WTC11 (cell line): ENCODE measurements around the gene GJB5. TPM values are rescaled to one million over a fixed set of nuclear protein-coding genes. Genes with fewer than 3 reads are reported as not detected.

ENCODE experiments used
- ATAC-seq: fragments of 200-7000 bp; cut with Tn5 transposase; 2 replicates; pipeline ENCODE4 v1.10.0; 2021; ENCODE audit warnings: mild to moderate bottlenecking, moderate library complexity
- CTCF ChIA-PET: fragments of 300-600 bp; sonication (Branson Sonifier 250); formaldehyde crosslinking; loops from one replicate; lab custom pipeline; 2021; ENCODE audit warnings: antibody characterized with exemption; lab: Charles Lee
- POLR2A ChIA-PET: fragments of 350-600 bp; sonication (Branson Sonifier 250); formaldehyde crosslinking; loops from one replicate; lab custom pipeline; 2021; ENCODE audit warnings: antibody characterized with exemption; lab: Charles Lee
- DNase-seq: peaks from one replicate; pipeline ENCODE4 v3.0.0; 2021; ENCODE audit warnings: low spot score
- H3K27ac Mint-ChIP-seq: 2 replicates; pipeline ENCODE4 v1.8.0; 2021; ENCODE audit warnings: mixed read lengths
- H3K27me3 Mint-ChIP-seq: 2 replicates; pipeline ENCODE4 v1.8.0; 2021; ENCODE audit warnings: low read depth, mild to moderate bottlenecking, moderate library complexity, mixed read lengths
- H3K36me3 Mint-ChIP-seq: 2 replicates; pipeline ENCODE4 v1.8.0; 2021; ENCODE audit warnings: mixed read lengths
- H3K4me1 Mint-ChIP-seq: 2 replicates; pipeline ENCODE4 v1.8.0; 2022; ENCODE audit warnings: mixed read lengths
- H3K4me3 Mint-ChIP-seq: 2 replicates; pipeline ENCODE4 v1.8.0; 2021; ENCODE audit warnings: mild to moderate bottlenecking, moderate library complexity, mixed read lengths
- H3K9me3 Mint-ChIP-seq: 2 replicates; pipeline ENCODE4 v1.8.0; 2021; ENCODE audit warnings: mixed read lengths
- CREM ChIP-seq: sonication (generic); formaldehyde crosslinking; IDR thresholded peaks from 2 replicates; pipeline ENCODE4 v1.8.1; 2022; ENCODE audit warnings: mild to moderate bottlenecking, missing genetic modification reagents, moderate library complexity
- ETV6 ChIP-seq: sonication (generic); formaldehyde crosslinking; IDR thresholded peaks from 2 replicates; pipeline ENCODE4 v1.8.1; 2022; ENCODE audit warnings: mild to moderate bottlenecking, missing genetic modification reagents
- FOXK1 ChIP-seq: sonication (generic); formaldehyde crosslinking; IDR thresholded peaks from 2 replicates; pipeline ENCODE4 v1.8.0; 2022; ENCODE audit warnings: mild to moderate bottlenecking, moderate library complexity, missing genetic modification reagents
- MXD4 ChIP-seq: fragments of 250-450 bp; sonication (Bioruptor Pico); IDR thresholded peaks from 2 replicates; pipeline ENCODE4 v1.8.0; 2021; ENCODE audit warnings: mild to moderate bottlenecking, moderate library complexity, borderline replicate concordance
- NFE2L1 ChIP-seq: sonication (generic); formaldehyde crosslinking; IDR thresholded peaks from 2 replicates; pipeline ENCODE4 v1.8.1; 2023; ENCODE audit warnings: missing genetic modification reagents
- OVOL2 ChIP-seq: fragments of 250-450 bp; sonication (Bioruptor Pico); IDR thresholded peaks from 2 replicates; pipeline ENCODE4 v1.9.0; 2021; ENCODE audit warnings: mild to moderate bottlenecking, borderline replicate concordance
- ZNF396 ChIP-seq: fragments of 250-450 bp; sonication (Bioruptor Pico); IDR thresholded peaks from 2 replicates; pipeline ENCODE4 v1.8.0; 2021; ENCODE audit warnings: mild to moderate bottlenecking, moderate library complexity, borderline replicate concordance
- total RNA-seq: library from RNA; stranded (reverse); gene quantifications from 3 replicates; pipeline ENCODE4 v1.2.3, GENCODE V29; 2021
- TF ChIP-seq, protein P1 (sequence below): fragments of 250-450 bp; sonication (Bioruptor Pico); IDR thresholded peaks from 2 replicates; pipeline ENCODE4 v2.1.2; 2022; ENCODE audit warnings: mild to moderate bottlenecking, moderate library complexity
- TF ChIP-seq, protein P2 (sequence below): sonication (generic); formaldehyde crosslinking; IDR thresholded peaks from 2 replicates; pipeline ENCODE4 v1.8.1; 2022; ENCODE audit warnings: mild to moderate bottlenecking, moderate library complexity, missing genetic modification reagents
- TF ChIP-seq, protein P3 (sequence below): sonication (generic); formaldehyde crosslinking; IDR thresholded peaks from 2 replicates; pipeline ENCODE4 v1.8.0; 2022; ENCODE audit warnings: mild to moderate bottlenecking, missing genetic modification reagents
- TF ChIP-seq, protein P4 (sequence below): sonication (generic); formaldehyde crosslinking; IDR thresholded peaks from 2 replicates; pipeline ENCODE4 v1.8.1; 2023; ENCODE audit warnings: mild to moderate bottlenecking, missing genetic modification reagents, moderate library complexity
- TF ChIP-seq, protein P5 (sequence below): sonication (generic); formaldehyde crosslinking; IDR thresholded peaks from 2 replicates; pipeline ENCODE4 v1.8.1; 2023; ENCODE audit warnings: mild to moderate bottlenecking, missing genetic modification reagents, borderline replicate concordance
- TF ChIP-seq, protein P6 (sequence below): fragments of 250-450 bp; sonication (Bioruptor Pico); IDR thresholded peaks from 2 replicates; pipeline ENCODE4 v1.9.0; 2021; ENCODE audit warnings: mild to moderate bottlenecking

Gene GJB5
- total RNA-seq, 1 experiment from 2014 or later = 0.55 TPM

DNA sequence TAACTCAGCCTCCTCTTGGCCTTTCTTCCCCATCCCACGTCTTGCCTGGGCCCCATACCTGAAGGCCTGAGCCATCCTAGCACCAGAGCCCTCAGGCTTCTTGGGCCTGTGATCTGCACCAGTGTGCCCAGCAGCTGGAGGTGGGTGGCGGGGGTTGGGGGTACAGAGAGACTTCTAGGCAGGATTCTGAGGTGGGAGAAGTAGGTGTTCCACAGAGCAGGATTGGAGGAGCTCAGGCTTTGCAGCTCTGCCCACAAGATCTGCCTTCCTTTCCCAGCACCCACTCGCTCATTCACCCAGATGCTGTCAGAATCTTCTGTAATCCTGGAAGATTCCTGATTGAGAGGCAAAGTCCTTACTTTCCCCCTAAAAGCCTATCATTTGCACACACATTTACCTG lies 10.0 kb upstream of the GJB5 start:
- ChIA-PET CTCF (interaction anchor here (1.4 to 2.6 kb wide), 2 partner anchors 37 to 107 kb away, joined by 3 to 24 read pairs; partner anchors contain the start of gene GJB3), POLR2A (no interaction called here)
- Mint-ChIP-seq H3K27ac (no peak overlapping the region), H3K27me3 (peaks cover 8% of the 10 kb centered on the region), H3K4me1 (peaks cover 14% of the 10 kb centered on the region), H3K36me3 (no peaks in the 10 kb centered on the region), H3K9me3 (no peaks in the 10 kb centered on the region), H3K4me3 (no peak overlapping the region)
- ATAC-seq (no peak), DNase-seq (no peak)
- TF ChIP-seq NFE2L1 (CRISPR knock-in tag) (no peak), MXD4 (CRISPR knock-in tag) (no peak), ETV6 (CRISPR knock-in tag) (no peak), FOXK1 (no peak)
- TF ChIP-seq, protein P1, sequence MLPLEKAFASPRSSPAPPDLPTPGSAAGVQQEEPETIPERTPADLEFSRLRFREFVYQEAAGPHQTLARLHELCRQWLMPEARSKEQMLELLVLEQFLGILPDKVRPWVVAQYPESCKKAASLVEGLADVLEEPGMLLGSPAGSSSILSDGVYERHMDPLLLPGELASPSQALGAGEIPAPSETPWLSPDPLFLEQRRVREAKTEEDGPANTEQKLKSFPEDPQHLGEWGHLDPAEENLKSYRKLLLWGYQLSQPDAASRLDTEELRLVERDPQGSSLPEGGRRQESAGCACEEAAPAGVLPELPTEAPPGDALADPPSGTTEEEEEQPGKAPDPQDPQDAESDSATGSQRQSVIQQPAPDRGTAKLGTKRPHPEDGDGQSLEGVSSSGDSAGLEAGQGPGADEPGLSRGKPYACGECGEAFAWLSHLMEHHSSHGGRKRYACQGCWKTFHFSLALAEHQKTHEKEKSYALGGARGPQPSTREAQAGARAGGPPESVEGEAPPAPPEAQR = no peak
- TF ChIP-seq, protein P2, sequence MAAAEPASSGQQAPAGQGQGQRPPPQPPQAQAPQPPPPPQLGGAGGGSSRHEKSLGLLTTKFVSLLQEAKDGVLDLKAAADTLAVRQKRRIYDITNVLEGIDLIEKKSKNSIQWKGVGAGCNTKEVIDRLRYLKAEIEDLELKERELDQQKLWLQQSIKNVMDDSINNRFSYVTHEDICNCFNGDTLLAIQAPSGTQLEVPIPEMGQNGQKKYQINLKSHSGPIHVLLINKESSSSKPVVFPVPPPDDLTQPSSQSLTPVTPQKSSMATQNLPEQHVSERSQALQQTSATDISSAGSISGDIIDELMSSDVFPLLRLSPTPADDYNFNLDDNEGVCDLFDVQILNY (CRISPR knock-in tag) = no peak
- TF ChIP-seq, protein P3, sequence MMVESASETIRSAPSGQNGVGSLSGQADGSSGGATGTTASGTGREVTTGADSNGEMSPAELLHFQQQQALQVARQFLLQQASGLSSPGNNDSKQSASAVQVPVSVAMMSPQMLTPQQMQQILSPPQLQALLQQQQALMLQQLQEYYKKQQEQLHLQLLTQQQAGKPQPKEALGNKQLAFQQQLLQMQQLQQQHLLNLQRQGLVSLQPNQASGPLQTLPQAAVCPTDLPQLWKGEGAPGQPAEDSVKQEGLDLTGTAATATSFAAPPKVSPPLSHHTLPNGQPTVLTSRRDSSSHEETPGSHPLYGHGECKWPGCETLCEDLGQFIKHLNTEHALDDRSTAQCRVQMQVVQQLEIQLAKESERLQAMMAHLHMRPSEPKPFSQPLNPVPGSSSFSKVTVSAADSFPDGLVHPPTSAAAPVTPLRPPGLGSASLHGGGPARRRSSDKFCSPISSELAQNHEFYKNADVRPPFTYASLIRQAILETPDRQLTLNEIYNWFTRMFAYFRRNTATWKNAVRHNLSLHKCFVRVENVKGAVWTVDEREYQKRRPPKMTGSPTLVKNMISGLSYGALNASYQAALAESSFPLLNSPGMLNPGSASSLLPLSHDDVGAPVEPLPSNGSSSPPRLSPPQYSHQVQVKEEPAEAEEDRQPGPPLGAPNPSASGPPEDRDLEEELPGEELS (CRISPR knock-in tag) = no peak

DNA sequence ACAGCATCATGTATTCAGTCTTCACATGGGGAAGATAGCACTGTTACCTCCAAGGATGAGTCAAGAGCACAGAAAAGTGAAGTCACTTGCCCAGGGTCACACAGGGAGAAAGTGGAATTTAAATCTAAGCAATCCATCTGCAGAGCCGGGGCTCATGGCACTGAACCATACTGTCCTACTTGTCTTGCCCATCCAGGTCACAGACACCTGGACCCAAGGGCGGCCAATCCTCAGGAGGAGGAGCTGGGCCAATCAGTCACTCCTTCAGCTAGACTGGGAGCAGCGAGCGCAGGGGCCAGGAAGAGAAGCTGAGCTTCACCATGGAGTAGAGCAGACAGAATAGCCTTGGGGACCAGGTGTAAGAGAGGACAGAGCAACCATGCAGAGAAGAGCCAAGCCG lies 9.2 kb upstream of the GJB5 start:
- peaks cover 8% of the 10 kb centered on the region for H3K27me3 Mint-ChIP-seq
- TF ChIP-seq, protein P4, sequence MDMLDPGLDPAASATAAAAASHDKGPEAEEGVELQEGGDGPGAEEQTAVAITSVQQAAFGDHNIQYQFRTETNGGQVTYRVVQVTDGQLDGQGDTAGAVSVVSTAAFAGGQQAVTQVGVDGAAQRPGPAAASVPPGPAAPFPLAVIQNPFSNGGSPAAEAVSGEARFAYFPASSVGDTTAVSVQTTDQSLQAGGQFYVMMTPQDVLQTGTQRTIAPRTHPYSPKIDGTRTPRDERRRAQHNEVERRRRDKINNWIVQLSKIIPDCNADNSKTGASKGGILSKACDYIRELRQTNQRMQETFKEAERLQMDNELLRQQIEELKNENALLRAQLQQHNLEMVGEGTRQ (CRISPR knock-in tag) = no peak
- TF ChIP-seq, protein P5, sequence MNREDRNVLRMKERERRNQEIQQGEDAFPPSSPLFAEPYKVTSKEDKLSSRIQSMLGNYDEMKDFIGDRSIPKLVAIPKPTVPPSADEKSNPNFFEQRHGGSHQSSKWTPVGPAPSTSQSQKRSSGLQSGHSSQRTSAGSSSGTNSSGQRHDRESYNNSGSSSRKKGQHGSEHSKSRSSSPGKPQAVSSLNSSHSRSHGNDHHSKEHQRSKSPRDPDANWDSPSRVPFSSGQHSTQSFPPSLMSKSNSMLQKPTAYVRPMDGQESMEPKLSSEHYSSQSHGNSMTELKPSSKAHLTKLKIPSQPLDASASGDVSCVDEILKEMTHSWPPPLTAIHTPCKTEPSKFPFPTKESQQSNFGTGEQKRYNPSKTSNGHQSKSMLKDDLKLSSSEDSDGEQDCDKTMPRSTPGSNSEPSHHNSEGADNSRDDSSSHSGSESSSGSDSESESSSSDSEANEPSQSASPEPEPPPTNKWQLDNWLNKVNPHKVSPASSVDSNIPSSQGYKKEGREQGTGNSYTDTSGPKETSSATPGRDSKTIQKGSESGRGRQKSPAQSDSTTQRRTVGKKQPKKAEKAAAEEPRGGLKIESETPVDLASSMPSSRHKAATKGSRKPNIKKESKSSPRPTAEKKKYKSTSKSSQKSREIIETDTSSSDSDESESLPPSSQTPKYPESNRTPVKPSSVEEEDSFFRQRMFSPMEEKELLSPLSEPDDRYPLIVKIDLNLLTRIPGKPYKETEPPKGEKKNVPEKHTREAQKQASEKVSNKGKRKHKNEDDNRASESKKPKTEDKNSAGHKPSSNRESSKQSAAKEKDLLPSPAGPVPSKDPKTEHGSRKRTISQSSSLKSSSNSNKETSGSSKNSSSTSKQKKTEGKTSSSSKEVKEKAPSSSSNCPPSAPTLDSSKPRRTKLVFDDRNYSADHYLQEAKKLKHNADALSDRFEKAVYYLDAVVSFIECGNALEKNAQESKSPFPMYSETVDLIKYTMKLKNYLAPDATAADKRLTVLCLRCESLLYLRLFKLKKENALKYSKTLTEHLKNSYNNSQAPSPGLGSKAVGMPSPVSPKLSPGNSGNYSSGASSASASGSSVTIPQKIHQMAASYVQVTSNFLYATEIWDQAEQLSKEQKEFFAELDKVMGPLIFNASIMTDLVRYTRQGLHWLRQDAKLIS = no peak
- TF ChIP-seq CREM (no peak), ZNF396 (no peak), FOXK1 (no peak), ETV6 (CRISPR knock-in tag) (no peak), OVOL2 (CRISPR knock-in tag) (no peak)
- TF ChIP-seq, protein P6, sequence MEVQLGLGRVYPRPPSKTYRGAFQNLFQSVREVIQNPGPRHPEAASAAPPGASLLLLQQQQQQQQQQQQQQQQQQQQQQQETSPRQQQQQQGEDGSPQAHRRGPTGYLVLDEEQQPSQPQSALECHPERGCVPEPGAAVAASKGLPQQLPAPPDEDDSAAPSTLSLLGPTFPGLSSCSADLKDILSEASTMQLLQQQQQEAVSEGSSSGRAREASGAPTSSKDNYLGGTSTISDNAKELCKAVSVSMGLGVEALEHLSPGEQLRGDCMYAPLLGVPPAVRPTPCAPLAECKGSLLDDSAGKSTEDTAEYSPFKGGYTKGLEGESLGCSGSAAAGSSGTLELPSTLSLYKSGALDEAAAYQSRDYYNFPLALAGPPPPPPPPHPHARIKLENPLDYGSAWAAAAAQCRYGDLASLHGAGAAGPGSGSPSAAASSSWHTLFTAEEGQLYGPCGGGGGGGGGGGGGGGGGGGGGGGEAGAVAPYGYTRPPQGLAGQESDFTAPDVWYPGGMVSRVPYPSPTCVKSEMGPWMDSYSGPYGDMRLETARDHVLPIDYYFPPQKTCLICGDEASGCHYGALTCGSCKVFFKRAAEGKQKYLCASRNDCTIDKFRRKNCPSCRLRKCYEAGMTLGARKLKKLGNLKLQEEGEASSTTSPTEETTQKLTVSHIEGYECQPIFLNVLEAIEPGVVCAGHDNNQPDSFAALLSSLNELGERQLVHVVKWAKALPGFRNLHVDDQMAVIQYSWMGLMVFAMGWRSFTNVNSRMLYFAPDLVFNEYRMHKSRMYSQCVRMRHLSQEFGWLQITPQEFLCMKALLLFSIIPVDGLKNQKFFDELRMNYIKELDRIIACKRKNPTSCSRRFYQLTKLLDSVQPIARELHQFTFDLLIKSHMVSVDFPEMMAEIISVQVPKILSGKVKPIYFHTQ (CRISPR knock-in tag) = no peak
- TF ChIP-seq, protein P1 = no peak
- no peak for ATAC-seq
- H3K9me3 Mint-ChIP-seq = no peaks in the 10 kb centered on the region
- no peaks in the 10 kb centered on the region for H3K36me3 Mint-ChIP-seq
- no peak for DNase-seq
- ChIA-PET POLR2A (no interaction called here), CTCF (interaction anchor here (1.2 to 1.4 kb wide), 2 partner anchors 9 to 107 kb away, joined by 3 to 4 read pairs; partner anchors contain the start of gene GJB5)
- H3K27ac Mint-ChIP-seq = no peak overlapping the region
- H3K4me1 Mint-ChIP-seq = peaks cover 15% of the 10 kb centered on the region
- no peak overlapping the region for H3K4me3 Mint-ChIP-seq
